Measurements from ENCODE around the gene TRIM39. TPM values are rescaled to one million over a fixed set of nuclear protein-coding genes. Genes with fewer than 3 reads are reported as not detected.

TRIM39 gene
- total RNA-seq, 1 donor from 2014 or later: 7.7 TPM

DNA sequence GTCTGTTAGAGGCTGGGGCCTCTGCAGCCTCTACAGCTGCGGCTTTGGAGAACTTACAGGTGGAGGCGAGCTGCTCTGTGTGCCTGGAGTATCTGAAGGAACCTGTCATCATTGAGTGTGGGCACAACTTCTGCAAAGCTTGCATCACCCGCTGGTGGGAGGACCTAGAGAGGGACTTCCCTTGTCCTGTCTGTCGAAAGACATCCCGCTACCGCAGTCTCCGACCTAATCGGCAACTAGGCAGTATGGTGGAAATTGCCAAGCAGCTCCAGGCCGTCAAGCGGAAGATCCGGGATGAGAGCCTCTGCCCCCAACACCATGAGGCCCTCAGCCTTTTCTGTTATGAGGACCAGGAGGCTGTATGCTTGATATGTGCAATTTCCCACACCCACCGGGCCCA is 2.6 kb downstream of the TRIM39 start:
- peak; percentile 17 for DNase-seq

DNA sequence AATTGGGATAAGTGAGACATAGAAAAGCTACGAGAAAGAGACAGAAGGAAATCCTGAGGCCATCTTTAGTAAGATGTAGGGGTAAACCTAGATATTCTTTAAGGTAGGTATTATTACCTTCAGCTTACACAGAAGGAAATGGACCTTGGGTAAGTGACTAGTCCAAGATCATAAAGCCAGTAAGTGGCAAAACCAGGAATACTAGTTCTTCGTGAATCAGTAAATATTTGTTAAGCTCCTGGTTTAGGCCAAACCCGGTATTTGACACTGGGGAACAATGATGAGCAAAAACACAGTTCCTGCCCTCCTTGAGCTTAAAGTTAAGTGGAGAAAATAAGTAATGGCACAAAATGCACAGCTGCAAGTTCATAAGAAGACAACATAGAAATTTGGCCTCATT is 5.3 kb downstream of the TRIM39 start:
- no peak for DNase-seq
- no peak overlapping the region for H3K27ac ChIP-seq (replicated peaks)
- TF ChIP-seq, protein P1, sequence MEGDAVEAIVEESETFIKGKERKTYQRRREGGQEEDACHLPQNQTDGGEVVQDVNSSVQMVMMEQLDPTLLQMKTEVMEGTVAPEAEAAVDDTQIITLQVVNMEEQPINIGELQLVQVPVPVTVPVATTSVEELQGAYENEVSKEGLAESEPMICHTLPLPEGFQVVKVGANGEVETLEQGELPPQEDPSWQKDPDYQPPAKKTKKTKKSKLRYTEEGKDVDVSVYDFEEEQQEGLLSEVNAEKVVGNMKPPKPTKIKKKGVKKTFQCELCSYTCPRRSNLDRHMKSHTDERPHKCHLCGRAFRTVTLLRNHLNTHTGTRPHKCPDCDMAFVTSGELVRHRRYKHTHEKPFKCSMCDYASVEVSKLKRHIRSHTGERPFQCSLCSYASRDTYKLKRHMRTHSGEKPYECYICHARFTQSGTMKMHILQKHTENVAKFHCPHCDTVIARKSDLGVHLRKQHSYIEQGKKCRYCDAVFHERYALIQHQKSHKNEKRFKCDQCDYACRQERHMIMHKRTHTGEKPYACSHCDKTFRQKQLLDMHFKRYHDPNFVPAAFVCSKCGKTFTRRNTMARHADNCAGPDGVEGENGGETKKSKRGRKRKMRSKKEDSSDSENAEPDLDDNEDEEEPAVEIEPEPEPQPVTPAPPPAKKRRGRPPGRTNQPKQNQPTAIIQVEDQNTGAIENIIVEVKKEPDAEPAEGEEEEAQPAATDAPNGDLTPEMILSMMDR (IDR thresholded peaks at IDR 0.05; ENCODE audit: borderline replicate concordance): no peak
- peaks cover 74% of the 10 kb centered on the region for H3K36me3 ChIP-seq
- peaks cover 9% of the 10 kb centered on the region for H3K4me1 ChIP-seq
- no peak overlapping the region for H3K4me3 ChIP-seq
- H3K27me3 ChIP-seq (ENCODE audit: low read depth): no peaks in the 10 kb centered on the region
- H3K9me3 ChIP-seq (replicated peaks): no peaks in the 10 kb centered on the region
- intact Hi-C loops (cut with micrococcal nuclease): no loop called here

More for the DNA sequence above, 2.6 kb downstream of the TRIM39 start:
- intact Hi-C loops (cut with micrococcal nuclease): no loop called here
- no peaks in the 10 kb centered on the region for H3K27me3 ChIP-seq (ENCODE audit: low read depth)
- peaks cover 49% of the 10 kb centered on the region for H3K36me3 ChIP-seq
- H3K4me3 ChIP-seq: no peak overlapping the region
- no peaks in the 10 kb centered on the region for H3K9me3 ChIP-seq (replicated peaks)
- no peak overlapping the region for H3K27ac ChIP-seq (replicated peaks)
- H3K4me1 ChIP-seq: peaks cover 36% of the 10 kb centered on the region
- TF ChIP-seq, protein P1 (IDR thresholded peaks at IDR 0.05; ENCODE audit: borderline replicate concordance): no peak

DNA sequence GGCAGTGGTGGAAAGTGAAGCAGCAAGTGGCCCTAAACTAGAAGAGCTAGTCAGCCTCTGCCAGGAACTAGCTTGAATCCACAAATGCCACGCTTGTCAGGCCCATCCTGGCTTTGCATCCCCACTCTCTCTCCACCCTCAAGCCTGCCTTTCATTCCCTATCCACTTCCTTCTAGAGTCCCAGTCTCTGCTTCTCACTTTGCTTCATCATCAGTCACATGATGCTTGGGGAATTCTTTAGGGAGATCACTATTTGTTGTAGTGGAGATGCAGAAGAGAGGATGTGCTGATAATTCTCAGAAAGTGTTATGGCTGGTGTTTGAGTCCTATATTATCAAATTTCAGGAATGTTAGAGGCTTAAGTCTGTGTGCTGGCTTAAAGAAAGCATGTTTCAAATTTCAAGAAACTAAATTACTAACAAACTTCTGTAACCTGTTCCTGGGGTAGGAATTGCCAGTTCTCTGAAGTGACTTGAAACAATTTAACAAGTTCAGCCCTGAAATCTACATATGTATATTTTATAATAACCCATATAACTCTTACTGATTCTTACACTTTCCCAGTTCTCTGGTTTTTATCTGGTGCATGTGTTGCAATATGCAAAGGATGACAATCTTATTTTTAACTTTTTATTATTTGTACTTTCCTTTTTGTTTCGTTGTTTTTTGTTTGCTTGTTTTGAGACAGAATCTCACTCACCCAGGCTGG is 7.5 kb downstream of the TRIM39 start:
- no peak for DNase-seq
- TF ChIP-seq, protein P1 (IDR thresholded peaks at IDR 0.05; ENCODE audit: borderline replicate concordance): no peak
- Histone ChIP-seq H3K27ac (replicated peaks) (no peak overlapping the region), H3K27me3 (ENCODE audit: low read depth) (no peaks in the 10 kb centered on the region), H3K4me1 (no peaks in the 10 kb centered on the region), H3K4me3 (no peak overlapping the region), H3K36me3 (peaks cover 93% of the 10 kb centered on the region), H3K9me3 (replicated peaks) (no peaks in the 10 kb centered on the region)
- intact Hi-C loops (cut with micrococcal nuclease): no loop called here

- H3K4me1 ChIP-seq: peaks cover 12% of the 10 kb centered on the region
- H3K27ac ChIP-seq (replicated peaks): no peak overlapping the region
- DNase-seq: no peak
- no peak overlapping the region for H3K4me3 ChIP-seq
- no peaks in the 10 kb centered on the region for H3K9me3 ChIP-seq (replicated peaks)
- no peaks in the 10 kb centered on the region for H3K27me3 ChIP-seq (ENCODE audit: low read depth)
- intact Hi-C loops (cut with micrococcal nuclease): no loop called here
- H3K36me3 ChIP-seq: peaks cover 64% of the 10 kb centered on the region
- TF ChIP-seq, protein P1 (IDR thresholded peaks at IDR 0.05; ENCODE audit: borderline replicate concordance): no peak
Measured at GRCh38 chr6:30340589-30341054, 13.9 kb downstream of the TRIM39 start.

DNA sequence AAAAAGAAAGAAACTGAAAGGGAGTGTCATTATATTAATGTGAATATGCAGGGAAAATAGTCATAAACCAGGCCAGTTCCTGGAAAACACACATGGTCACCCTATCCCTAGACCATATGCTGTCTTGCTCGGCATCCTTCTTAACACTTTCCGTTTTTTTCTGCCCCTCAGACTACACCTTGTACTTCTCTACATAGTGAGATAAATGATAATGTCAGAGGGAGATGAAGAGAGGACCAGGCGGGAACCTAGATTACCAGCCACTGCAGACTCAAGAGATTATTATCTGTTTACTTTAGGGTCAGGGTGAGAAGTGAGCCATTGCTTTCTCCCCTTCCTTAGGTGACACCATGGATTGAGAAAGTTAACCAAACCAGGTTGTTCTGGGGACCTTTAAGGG is 14.5 kb downstream of the TRIM39 start:
- Histone ChIP-seq H3K36me3 (peaks cover 58% of the 10 kb centered on the region), H3K9me3 (replicated peaks) (no peaks in the 10 kb centered on the region), H3K4me1 (peaks cover 18% of the 10 kb centered on the region), H3K27me3 (ENCODE audit: low read depth) (no peaks in the 10 kb centered on the region), H3K27ac (replicated peaks) (no peak overlapping the region), H3K4me3 (no peak overlapping the region)
- DNase-seq: no peak
- intact Hi-C loops (cut with micrococcal nuclease): no loop called here
- TF ChIP-seq, protein P1 (IDR thresholded peaks at IDR 0.05; ENCODE audit: borderline replicate concordance): no peak

All from left ventricle myocardium inferior (tissue), 1 donor.